MM.1S (cell line): ENCODE measurements around the gene BTBD8.
"Not testable (repeated sequence)": the region's sequence is repeated elsewhere in the genome, so short reads cannot be mapped to it uniquely, and the experiment has no call there.

Experiments used
- DNase-seq: peaks from one replicate; pipeline ENCODE4 v3.0.0-alpha.2; 2015
- H2AFZ ChIP-seq: fragments of 300-600 bp; sonication (generic); 2 replicates; pipeline ENCODE4 v1.6.0; 2016; ENCODE audit warnings: antibody characterized with exemption, low read length
- H3F3A ChIP-seq: fragments of 300-600 bp; sonication (generic); 2 replicates; pipeline ENCODE4 v1.6.1; 2016; ENCODE audit warnings: mild to moderate bottlenecking, antibody characterized with exemption, low read length, moderate library complexity, mixed read lengths; ENCODE audit not compliant: insufficient read depth
- H3K27ac ChIP-seq: fragments of 300-600 bp; sonication (generic); 2 replicates; pipeline ENCODE4 v1.5.1; 2016; ENCODE audit warnings: mild to moderate bottlenecking, low read length
- H3K27me3 ChIP-seq: fragments of 300-600 bp; sonication (generic); replicated peaks from 2 replicates; pipeline ENCODE4 v1.6.0; 2016; ENCODE audit warnings: low read length; ENCODE audit not compliant: insufficient read depth
- H3K36me3 ChIP-seq: fragments of 300-600 bp; sonication (generic); replicated peaks from 2 replicates; pipeline ENCODE4 v1.6.1; 2016; ENCODE audit warnings: mild to moderate bottlenecking, low read length, mixed read lengths; ENCODE audit not compliant: insufficient read depth
- H3K4me1 ChIP-seq: fragments of 300-600 bp; sonication (generic); 2 replicates; pipeline ENCODE4 v1.6.1; 2016; ENCODE audit warnings: low read length, mixed read lengths
- H3K4me2 ChIP-seq: fragments of 300-600 bp; sonication (generic); 2 replicates; pipeline ENCODE4 v1.6.0; 2016; ENCODE audit warnings: low read depth, low read length
- H3K4me3 ChIP-seq: fragments of 300-600 bp; sonication (generic); 2 replicates; pipeline ENCODE4 v1.5.1; 2016; ENCODE audit warnings: low read length, mixed read lengths
- H3K79me2 ChIP-seq: fragments of 300-600 bp; sonication (generic); 2 replicates; pipeline ENCODE4 v1.6.1; 2016; ENCODE audit warnings: mixed run types, low read length, mixed read lengths
- H3K9ac ChIP-seq: fragments of 300-600 bp; sonication (generic); 2 replicates; pipeline ENCODE4 v1.6.1; 2016; ENCODE audit warnings: low read length, mixed read lengths
- H3K9me2 ChIP-seq: fragments of 300-600 bp; sonication (generic); replicated peaks from 2 replicates; pipeline ENCODE4 v1.6.1; 2016; ENCODE audit warnings: mild to moderate bottlenecking, low read length, mixed read lengths; ENCODE audit not compliant: insufficient read depth
- H3K9me3 ChIP-seq: fragments of 300-600 bp; sonication (generic); replicated peaks from 2 replicates; pipeline ENCODE4 v1.6.1; 2016; ENCODE audit warnings: mild to moderate bottlenecking, low read length, mixed read lengths; ENCODE audit not compliant: insufficient read depth
- H4K20me1 ChIP-seq: fragments of 300-600 bp; sonication (generic); 2 replicates; pipeline ENCODE4 v1.6.1; 2016; ENCODE audit warnings: mild to moderate bottlenecking, low read length, moderate library complexity, mixed read lengths; ENCODE audit not compliant: insufficient read depth
- EZH2 ChIP-seq: fragments of 300-600 bp; sonication (generic); optimal IDR thresholded peaks from 2 replicates; pipeline ENCODE3; 2017; ENCODE audit warnings: low read depth, mild to moderate bottlenecking, antibody characterized with exemption, low read length, mixed read lengths
- EZH2phosphoT487 ChIP-seq: fragments of 300-600 bp; sonication (generic); IDR thresholded peaks from 2 replicates; pipeline ENCODE4 v1.6.1; 2018; ENCODE audit warnings: antibody characterized with exemption, low read length
- TF ChIP-seq, protein P1 (sequence below): fragments of 300-600 bp; sonication (generic); IDR thresholded peaks from 2 replicates; pipeline ENCODE4 v1.5.1; 2016; ENCODE audit warnings: antibody characterized with exemption, low read length, mixed read lengths

BTBD8 gene

DNA sequence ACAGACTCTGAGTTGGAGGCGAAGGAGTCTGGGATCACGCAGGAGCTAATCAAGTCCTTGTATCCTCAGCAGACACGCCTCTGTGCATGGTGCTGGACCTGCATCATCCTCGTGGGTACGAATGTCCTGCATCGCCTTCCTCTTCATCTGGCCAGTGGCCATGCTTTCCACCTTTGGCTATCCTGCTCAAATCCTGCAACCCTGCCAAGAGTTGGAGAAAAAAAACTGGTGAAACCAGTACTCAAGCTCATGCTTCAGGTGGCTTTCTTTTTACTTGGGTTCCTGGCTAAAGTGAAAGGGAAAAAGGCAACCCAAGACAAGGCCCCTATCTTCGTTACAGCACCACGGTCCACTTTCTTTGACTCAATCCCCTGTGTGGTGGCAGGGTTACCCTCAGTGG lies 13.8 kb upstream of the BTBD8 start:
- DNase-seq = no peak
- no peak overlapping the region for H2AFZ ChIP-seq
- H3K4me3 ChIP-seq = no peak overlapping the region
- H3K4me1 ChIP-seq = no peaks in the 10 kb centered on the region
- H3K36me3 ChIP-seq = no peaks in the 10 kb centered on the region
- H3K9me3 ChIP-seq = no peaks in the 10 kb centered on the region
- no peaks in the 10 kb centered on the region for H3K9me2 ChIP-seq
- H3F3A ChIP-seq = no peaks in the 10 kb centered on the region
- H3K27me3 ChIP-seq = no peaks in the 10 kb centered on the region
- H3K4me2 ChIP-seq = no peak overlapping the region
- no peaks in the 10 kb centered on the region for H3K79me2 ChIP-seq
- no peak overlapping the region for H3K27ac ChIP-seq
- H4K20me1 ChIP-seq = no peaks in the 10 kb centered on the region
- H3K9ac ChIP-seq = no peak overlapping the region
- TF ChIP-seq EZH2 (no peak), EZH2phosphoT487 (no peak)
- TF ChIP-seq, protein P1, sequence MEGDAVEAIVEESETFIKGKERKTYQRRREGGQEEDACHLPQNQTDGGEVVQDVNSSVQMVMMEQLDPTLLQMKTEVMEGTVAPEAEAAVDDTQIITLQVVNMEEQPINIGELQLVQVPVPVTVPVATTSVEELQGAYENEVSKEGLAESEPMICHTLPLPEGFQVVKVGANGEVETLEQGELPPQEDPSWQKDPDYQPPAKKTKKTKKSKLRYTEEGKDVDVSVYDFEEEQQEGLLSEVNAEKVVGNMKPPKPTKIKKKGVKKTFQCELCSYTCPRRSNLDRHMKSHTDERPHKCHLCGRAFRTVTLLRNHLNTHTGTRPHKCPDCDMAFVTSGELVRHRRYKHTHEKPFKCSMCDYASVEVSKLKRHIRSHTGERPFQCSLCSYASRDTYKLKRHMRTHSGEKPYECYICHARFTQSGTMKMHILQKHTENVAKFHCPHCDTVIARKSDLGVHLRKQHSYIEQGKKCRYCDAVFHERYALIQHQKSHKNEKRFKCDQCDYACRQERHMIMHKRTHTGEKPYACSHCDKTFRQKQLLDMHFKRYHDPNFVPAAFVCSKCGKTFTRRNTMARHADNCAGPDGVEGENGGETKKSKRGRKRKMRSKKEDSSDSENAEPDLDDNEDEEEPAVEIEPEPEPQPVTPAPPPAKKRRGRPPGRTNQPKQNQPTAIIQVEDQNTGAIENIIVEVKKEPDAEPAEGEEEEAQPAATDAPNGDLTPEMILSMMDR = no peak

DNA sequence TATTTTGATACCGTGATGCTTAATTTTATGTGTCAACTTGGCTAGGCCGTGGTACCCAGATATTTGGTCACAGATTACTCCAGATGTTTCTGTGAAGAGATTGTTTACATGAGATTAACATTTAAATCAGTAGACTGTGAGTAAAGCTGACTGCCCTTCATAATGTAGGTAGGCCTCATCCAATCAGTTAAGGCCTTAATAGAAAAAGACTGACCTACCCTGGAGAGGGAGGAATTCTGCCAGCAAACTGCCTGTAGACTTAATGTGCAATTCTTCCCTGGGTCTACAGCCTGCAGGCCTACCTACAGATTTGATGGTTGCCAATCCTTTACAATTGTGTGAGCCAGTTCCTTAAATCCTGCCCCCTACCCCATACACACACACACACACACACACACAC lies 9.3 kb upstream of the BTBD8 start:
- Histone ChIP-seq H3K4me2 (no peak overlapping the region), H3K36me3 (no peaks in the 10 kb centered on the region), H3K27ac (no peak overlapping the region), H3K27me3 (no peaks in the 10 kb centered on the region), H3K4me3 (no peak overlapping the region), H3K9me2 (no peaks in the 10 kb centered on the region), H3K9me3 (no peaks in the 10 kb centered on the region), H3K4me1 (no peaks in the 10 kb centered on the region), H4K20me1 (no peaks in the 10 kb centered on the region), H2AFZ (no peak overlapping the region), H3F3A (no peaks in the 10 kb centered on the region), H3K9ac (no peak overlapping the region), H3K79me2 (no peaks in the 10 kb centered on the region)
- no peak for DNase-seq
- TF ChIP-seq EZH2phosphoT487 (no peak), EZH2 (no peak)
- TF ChIP-seq, protein P1 = no peak

DNA sequence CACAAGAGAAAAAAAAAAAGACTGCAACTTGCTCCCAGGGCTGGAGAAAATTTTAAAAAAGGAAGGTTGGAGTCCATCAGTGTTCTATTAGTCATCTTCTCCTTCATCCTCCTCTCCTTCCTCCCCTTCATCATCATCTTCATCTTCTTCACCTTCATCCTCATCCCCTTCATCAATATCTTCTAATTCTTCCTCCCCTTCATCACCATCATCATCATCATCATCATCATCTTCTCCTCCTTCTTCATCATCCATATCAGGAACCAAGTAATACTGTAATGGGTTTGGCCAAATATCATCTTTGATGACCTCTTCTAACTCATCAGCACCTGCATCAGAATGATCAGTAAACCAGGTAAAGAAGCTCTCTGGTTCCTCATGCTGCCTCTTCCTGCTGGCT lies 5.7 kb upstream of the BTBD8 start:
- H3K4me2 ChIP-seq, H3K27me3 ChIP-seq, H3K4me1 ChIP-seq, H3F3A ChIP-seq, H3K79me2 ChIP-seq, DNase-seq, H2AFZ ChIP-seq, H3K36me3 ChIP-seq, H3K27ac ChIP-seq, H3K4me3 ChIP-seq, H3K9me3 ChIP-seq, H3K9me2 ChIP-seq, H3K9ac ChIP-seq, H4K20me1 ChIP-seq: not testable (repeated sequence)

DNA sequence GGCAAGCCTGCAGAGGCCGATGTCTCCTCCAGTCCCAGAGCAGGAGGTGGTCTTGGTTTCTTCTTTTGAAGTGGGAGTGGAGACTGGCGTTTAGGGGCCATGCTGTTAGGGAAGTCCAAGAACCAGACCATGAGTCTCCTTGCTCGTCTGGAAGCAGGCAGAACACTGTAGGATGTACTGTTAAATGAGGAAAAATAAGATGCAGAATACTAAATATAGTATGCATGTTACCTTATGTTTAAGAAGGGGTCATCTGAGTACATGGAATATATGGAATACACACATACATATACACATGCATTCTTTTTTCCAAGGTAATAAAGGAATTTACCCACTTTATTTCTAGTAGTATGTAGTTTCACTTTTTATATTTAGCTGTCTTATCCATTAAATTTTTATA lies 4.8 kb upstream of the BTBD8 start, which contains the start of gene SETSIP:
TSS of gene SETSIP (minus strand) at position 101 of the 400 bp plus-strand sequence. CDS start at position 101, 0 bp downstream.
- Histone ChIP-seq H3K9me2 (no peaks in the 10 kb centered on the region), H3K27ac (no peak within 1 kb of the TSS), H3F3A (no peaks in the 10 kb centered on the region), H2AFZ (no peak within 1 kb of the TSS), H3K9me3 (no peaks in the 10 kb centered on the region), H3K4me1 (no peaks in the 10 kb centered on the region), H3K27me3 (no peaks in the 10 kb centered on the region), H3K79me2 (no peaks in the 10 kb centered on the region), H3K4me2 (no peak within 1 kb of the TSS), H3K36me3 (no peaks in the 10 kb centered on the region), H3K4me3 (no peak within 1 kb of the TSS), H3K9ac (no peak within 1 kb of the TSS), H4K20me1 (no peaks in the 10 kb centered on the region)
- TF ChIP-seq EZH2phosphoT487 (no peak), EZH2 (no peak)
- TF ChIP-seq, protein P1 = no peak
- no peak for DNase-seq
